ENCODE measurements around the gene PGAP3.
"Not testable (repeated sequence)": the region's sequence is repeated elsewhere in the genome, so short reads cannot be mapped to it uniquely, and the experiment has no call there.

The PGAP3 gene

DNA sequence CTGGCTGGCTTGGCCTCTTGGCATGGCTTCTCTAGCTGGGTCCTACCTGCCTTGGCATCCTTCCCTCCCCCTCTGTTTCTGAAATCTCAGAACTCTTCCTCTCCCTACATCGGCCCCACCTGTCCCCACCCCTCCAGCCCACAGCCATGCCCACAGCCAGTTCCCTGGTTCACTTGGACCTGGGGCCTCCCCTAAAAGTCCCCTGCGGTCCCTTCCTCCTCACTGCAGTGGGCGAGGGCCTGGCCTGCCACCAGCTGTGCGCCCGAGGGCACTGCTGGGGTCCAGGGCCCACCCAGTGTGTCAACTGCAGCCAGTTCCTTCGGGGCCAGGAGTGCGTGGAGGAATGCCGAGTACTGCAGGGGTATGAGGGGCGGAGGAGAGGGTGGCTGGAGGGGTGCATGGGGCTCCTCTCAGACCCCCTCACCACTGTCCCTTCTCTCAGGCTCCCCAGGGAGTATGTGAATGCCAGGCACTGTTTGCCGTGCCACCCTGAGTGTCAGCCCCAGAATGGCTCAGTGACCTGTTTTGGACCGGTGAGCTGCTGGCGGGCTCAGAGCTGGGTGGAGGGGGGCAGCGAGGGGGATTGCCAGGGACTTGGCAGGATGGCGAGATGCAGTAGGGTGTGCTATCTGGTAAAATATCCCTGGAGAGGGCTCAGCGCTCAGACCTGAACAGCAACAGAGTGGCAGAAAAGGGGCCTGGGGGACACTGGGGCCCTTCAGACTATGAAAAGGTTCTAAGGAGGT, 28.4 kb upstream of the PGAP3 start:
- ChIA-PET POLR2A (no interaction called here), CTCF (interaction anchor here (0.8 to 4.1 kb wide), 3 partner anchors 9 to 14 kb away, joined by 3 to 28 read pairs (median 3); partner anchors contain the start of gene MIEN1)

GRCh38 chr17:39715375-39716072, 27.7 kb upstream of the PGAP3 start:
- no peak for DNase-seq (ENCODE audit: low read depth, low spot score)
- ChIA-PET POLR2A (no interaction called here), CTCF (interaction anchor here (1.2 to 4.1 kb wide), 3 partner anchors 10 to 17 kb away, joined by 3 to 28 read pairs (median 5); partner anchors contain the start of gene MIEN1)
- no peak overlapping the region for H3K4me3 ChIP-seq (ENCODE audit: low read depth, low read length)
- TF ChIP-seq, protein P1, sequence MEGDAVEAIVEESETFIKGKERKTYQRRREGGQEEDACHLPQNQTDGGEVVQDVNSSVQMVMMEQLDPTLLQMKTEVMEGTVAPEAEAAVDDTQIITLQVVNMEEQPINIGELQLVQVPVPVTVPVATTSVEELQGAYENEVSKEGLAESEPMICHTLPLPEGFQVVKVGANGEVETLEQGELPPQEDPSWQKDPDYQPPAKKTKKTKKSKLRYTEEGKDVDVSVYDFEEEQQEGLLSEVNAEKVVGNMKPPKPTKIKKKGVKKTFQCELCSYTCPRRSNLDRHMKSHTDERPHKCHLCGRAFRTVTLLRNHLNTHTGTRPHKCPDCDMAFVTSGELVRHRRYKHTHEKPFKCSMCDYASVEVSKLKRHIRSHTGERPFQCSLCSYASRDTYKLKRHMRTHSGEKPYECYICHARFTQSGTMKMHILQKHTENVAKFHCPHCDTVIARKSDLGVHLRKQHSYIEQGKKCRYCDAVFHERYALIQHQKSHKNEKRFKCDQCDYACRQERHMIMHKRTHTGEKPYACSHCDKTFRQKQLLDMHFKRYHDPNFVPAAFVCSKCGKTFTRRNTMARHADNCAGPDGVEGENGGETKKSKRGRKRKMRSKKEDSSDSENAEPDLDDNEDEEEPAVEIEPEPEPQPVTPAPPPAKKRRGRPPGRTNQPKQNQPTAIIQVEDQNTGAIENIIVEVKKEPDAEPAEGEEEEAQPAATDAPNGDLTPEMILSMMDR (IDR thresholded peaks at IDR 0.05; ENCODE audit: insufficient read depth, low read length, missing control alignments): no peak

More for the DNA sequence above, 28.4 kb upstream of the PGAP3 start:
- TF ChIP-seq, protein P1 (IDR thresholded peaks at IDR 0.05; ENCODE audit: insufficient read depth, low read length, missing control alignments): no peak
- DNase-seq (ENCODE audit: low read depth, low spot score): no peak
- H3K4me3 ChIP-seq (ENCODE audit: low read depth, low read length): no peak overlapping the region

DNA sequence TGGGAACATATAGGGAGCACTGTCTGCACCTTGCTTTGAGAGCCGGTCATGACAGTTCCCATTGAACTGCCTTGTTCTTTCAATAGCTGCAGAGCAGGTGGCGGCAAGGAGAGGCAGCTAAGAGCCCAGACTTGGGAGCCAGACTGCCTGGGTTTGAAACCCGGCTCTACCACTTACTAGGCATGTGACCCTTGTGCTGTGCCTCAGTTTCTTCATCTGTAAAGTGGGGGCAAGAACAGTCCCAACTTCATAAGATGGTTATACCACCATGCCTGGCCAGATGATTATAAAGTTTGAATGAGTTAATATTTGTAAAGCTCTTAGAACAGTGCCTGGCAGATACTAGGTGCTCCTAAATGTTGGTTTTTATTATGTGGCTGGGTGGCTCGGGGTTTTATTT, 26.4 kb upstream of the PGAP3 start:
- TF ChIP-seq, protein P1 (IDR thresholded peaks at IDR 0.05; ENCODE audit: insufficient read depth, low read length, missing control alignments): no peak
- DNase-seq (ENCODE audit: low read depth, low spot score): no peak
- CTCF ChIA-PET: interaction anchor here (0.8 to 4.1 kb wide), 5 partner anchors 9 to 93 kb away, joined by 3 to 28 read pairs (median 4); partner anchors contain the start of genes ERBB2 and MIEN1
- H3K4me3 ChIP-seq (ENCODE audit: low read depth, low read length): no peak overlapping the region
- POLR2A ChIA-PET: no interaction called here

DNA sequence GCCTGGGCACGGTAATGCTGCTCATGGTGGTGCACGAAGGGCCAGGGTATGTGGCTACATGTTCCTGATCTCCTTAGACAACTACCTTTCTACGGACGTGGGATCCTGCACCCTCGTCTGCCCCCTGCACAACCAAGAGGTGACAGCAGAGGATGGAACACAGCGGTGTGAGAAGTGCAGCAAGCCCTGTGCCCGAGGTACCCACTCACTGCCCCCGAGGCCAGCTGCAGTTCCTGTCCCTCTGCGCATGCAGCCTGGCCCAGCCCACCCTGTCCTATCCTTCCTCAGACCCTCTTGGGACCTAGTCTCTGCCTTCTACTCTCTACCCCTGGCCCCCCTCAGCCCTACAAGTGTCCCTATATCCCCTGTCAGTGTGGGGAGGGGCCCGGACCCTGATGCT, 24.0 kb upstream of the PGAP3 start:
- DNase-seq (ENCODE audit: low read depth, low spot score): no peak
- TF ChIP-seq, protein P1 (IDR thresholded peaks at IDR 0.05; ENCODE audit: insufficient read depth, low read length, missing control alignments): no peak
- H3K4me3 ChIP-seq (ENCODE audit: low read depth, low read length): no peak overlapping the region
- ChIA-PET POLR2A (no interaction called here), CTCF (no interaction called here)

DNA sequence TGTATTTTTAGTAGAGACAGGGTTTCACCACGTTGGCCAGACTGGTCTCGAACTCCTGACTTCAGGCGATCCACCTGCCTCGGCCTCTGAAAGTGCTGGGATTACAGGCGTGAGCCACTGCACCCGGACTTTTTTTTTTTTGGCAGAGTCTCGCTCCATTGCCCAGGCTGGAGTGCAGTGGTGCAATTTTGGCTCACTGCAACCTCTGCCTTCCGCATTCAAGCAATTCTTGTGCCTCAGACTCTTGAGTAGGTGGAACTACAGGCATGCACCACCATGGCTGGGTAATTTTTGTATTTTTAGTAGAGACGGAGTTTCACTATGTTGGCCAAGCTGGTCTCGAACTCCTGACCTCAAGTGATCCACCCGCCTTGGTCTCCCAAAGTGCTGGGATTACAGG, 23.2 kb upstream of the PGAP3 start:
- CTCF ChIA-PET: interaction anchor here (1.2 to 1.4 kb wide), 2 partner anchors 19 to 87 kb away, joined by 7 to 9 read pairs; partner anchors contain the start of gene MIEN1
- POLR2A ChIA-PET: interaction anchor here (0.7 to 0.9 kb wide), 2 partner anchors 9 to 11 kb away, joined by 3 read pairs; partner anchors contain the start of gene ERBB2
- not testable (repeated sequence) for H3K4me3 ChIP-seq (ENCODE audit: low read depth, low read length); DNase-seq (ENCODE audit: low read depth, low spot score)

DNA sequence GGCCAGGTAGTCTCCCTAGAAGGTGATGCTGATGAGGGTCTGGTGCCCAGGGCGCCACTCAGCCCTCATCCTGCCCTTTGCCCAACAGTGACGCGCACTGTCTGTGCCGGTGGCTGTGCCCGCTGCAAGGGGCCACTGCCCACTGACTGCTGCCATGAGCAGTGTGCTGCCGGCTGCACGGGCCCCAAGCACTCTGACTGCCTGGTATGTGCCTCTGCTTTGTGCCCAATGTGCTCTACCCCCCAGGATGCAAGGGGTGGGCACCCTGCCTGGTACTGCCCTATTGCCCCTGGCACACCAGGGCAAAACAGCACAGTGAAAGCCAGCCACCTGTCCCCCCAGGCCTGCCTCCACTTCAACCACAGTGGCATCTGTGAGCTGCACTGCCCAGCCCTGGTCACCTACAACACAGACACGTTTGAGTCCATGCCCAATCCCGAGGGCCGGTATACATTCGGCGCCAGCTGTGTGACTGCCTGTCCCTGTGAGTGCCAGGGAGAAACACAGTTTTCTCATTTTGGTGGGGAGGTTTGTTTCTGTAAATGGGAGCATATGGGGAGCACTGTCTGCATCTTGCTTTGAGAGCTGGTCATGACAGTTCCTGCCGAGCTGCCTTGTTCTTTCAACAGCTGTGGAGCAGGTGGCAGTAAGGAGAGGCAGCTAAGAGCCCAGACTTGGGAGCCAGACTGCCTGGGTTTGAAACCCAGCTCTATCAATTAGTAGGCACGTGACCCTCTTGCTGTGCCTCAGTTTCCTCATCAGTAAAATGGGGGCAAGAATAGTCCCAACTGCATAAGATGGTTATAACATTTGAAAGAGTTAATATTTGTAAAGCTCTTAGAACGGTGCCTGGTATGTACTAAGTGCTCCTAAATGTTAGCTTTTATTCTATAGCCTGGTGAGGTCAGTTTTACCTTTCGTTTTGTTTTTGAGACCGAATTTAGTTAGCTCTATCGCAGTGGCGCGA, 22.4 kb upstream of the PGAP3 start:
- TF ChIP-seq, protein P1 (IDR thresholded peaks at IDR 0.05; ENCODE audit: insufficient read depth, low read length, missing control alignments): no peak
- H3K4me3 ChIP-seq (ENCODE audit: low read depth, low read length): no peak overlapping the region
- ChIA-PET POLR2A (interaction anchor here (0.7 to 0.9 kb wide), 2 partner anchors 8 to 10 kb away, joined by 3 read pairs; partner anchors contain the start of gene ERBB2), CTCF (interaction anchor here (1.2 to 1.4 kb wide), 2 partner anchors 20 to 87 kb away, joined by 7 to 9 read pairs; partner anchors contain the start of gene MIEN1)
- DNase-seq (ENCODE audit: low read depth, low spot score): no peak
